GM18507 (cell line): Measurements from ENCODE around the gene MYL7.
"Not testable (repeated sequence)": the region's sequence is repeated elsewhere in the genome, so short reads cannot be mapped to it uniquely, and the experiment has no call there.

Experiments used
- DNase-seq: peaks from one replicate; pipeline ENCODE4 v3.0.0; 2011; ENCODE audit warnings: low read depth; ENCODE audit not compliant: insufficient read length; ENCODE audit errors: extremely low spot score
- FAIRE-seq: peaks from 2 replicates; lab custom pipeline; 2011; peaks lifted over from hg19 to GRCh38; lab: Jason Lieb, UNC

Gene MYL7

GRCh38 chr7:44172803-44173424 lies 31.8 kb upstream of the MYL7 start:
- FAIRE-seq (no peak), DNase-seq (no peak)

DNA sequence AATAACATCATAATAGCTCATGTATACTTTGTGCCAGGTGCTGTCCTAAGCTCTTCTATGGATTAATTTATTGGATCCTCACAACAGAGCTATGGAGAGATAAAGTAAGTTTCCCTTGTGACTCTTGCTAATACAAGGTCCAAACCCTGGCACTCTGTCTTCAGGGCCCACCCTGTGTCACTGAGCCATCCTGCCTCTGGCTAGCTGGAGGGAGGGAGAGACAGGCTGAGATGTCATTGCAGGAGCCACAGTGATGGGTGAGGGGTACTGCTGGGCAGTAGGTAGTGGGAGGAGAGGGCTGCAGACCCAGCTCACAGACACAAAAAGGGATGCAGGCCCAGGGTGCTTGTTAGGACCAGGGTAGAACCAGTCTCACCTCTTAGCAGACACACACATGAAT lies 31.2 kb upstream of the MYL7 start:
- FAIRE-seq (no peak), DNase-seq (no peak)

- not testable (repeated sequence) for DNase-seq, FAIRE-seq
Observed at GRCh38 chr7:44171901-44172300, 30.8 kb upstream of the MYL7 start.

DNA sequence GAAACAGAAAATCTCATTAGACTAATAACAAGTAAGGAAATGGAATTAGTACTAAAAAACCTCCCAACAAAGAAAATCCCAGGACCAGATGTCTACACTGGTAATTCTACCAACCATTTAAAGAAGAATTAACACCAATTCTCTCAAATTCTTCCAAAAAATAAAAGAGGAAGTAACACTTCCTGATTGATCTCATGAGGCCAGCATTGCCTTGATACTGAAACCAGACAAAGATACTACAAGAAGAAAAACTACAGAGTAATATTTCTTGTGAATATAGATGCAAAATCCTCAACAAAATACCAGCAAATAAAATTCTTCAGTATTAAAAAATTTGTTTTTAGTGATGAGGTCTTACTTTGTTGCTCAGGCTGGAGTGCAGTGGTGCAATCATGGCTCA lies 26.8 kb upstream of the MYL7 start:
- DNase-seq = no peak
- peak; percentile 55 for FAIRE-seq

GRCh38 chr7:44163591-44163990 lies 22.5 kb upstream of the MYL7 start:
- DNase-seq (no peak), FAIRE-seq (no peak)

DNA sequence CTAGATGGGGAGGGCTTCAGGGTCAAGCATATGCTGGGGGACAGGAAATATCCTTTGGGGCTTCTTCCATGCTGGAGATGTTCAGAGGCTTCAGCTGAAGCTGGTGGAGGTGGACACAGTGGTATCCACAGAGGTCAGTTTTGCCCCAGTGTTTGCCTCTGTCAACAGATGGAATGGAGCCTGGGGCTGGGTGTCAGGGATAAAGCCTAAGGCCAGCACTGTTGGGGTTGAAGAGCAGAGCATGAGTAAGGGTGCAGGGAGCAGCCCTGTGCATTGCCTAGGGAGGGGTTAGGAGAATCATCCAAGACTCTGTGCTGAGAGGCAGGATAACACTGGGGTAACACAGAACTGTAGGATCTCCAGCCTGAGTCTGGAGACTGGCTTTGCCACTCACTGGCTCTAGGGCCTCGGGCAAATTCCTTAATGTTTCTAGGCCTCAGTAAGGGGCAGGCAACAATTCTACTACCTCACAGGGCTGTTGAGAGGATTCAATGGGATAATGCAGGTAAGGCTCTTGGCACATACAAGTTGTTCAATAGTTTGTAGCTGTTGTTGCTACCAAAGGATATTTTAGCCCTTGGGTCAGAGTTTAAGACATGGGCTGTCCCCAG lies 21.8 kb upstream of the MYL7 start:
- DNase-seq (no peak), FAIRE-seq (no peak)

- no peak for FAIRE-seq
- no peak for DNase-seq
Observed at GRCh38 chr7:44162179-44162578, 21.0 kb upstream of the MYL7 start.

DNA sequence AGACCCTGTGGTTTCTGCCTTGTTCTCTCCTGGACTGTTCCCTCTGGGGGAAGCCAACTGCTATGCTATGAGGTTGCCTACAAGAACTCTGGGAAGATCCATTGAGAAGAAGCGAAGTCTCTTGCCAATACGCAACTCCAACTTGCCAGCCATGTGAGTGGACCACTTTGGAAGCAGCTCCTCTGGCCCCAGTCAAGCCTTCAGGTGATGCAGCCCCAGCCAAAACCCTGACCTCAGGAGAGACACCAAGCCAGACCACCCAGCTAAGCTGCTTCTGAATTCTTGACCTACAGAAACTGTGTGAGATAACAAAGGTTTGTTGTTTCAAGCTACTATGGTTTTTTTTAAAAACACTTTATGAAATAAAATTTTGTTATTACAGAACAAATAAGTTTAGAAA lies 20.2 kb upstream of the MYL7 start:
- FAIRE-seq = no peak

GRCh38 chr7:44159824-44160630 lies 18.9 kb upstream of the MYL7 start:
- DNase-seq (no peak), FAIRE-seq (no peak)

More for the DNA sequence above, 20.2 kb upstream of the MYL7 start:
- no peak for DNase-seq

GRCh38 chr7:44158873-44159631 lies 17.9 kb upstream of the MYL7 start:
- DNase-seq = no peak
- no peak for FAIRE-seq

GRCh38 chr7:44158096-44158872 lies 17.2 kb upstream of the MYL7 start:
- FAIRE-seq (no peak), DNase-seq (no peak)

DNA sequence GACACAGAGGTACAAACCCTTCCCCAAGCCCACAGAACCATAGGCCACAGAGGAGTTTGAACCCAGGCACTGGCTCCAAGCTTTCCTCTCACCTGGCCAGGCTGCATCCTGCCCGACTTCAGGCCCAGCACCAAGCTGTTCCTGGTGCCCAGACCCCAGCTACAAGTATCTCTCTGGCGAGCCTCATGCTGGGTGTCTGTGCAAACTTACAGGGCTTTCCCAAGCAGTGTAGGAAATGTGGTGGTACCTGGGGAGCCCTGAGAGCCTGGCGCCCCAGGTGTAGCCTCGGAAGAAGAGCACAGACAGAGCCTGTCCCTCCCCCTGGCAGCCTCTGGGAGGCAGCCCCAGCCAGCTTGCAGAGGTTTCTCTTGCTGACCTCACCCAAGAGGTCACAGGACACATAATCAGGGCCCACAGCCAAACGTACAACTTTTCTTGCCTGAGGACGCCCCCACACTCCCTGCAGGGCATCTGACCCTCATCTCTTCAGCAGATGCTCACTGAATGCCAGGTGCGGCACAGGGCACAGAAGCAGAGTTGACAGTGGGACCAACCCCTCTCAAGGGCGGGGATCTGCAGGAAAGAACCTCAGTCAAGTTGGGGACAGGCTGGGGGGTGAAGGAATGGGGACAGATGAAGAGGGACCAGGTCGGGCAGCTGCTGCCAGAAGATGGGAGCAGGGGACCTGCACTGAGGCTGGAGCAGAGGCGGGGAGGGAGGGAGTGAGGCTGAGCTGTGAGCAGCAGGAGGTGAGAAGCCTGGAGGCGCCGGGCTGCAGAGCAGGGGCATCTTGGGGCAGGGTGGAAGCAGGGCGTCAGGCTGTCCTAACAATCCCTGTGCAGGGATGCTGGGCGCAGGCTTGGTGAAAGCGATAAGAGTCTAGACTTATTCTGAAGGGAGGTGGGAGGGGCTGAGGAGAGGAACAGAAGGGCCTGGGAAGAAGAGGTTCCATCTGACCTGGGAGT lies 16.3 kb upstream of the MYL7 start:
- DNase-seq (no peak), FAIRE-seq (no peak)

DNA sequence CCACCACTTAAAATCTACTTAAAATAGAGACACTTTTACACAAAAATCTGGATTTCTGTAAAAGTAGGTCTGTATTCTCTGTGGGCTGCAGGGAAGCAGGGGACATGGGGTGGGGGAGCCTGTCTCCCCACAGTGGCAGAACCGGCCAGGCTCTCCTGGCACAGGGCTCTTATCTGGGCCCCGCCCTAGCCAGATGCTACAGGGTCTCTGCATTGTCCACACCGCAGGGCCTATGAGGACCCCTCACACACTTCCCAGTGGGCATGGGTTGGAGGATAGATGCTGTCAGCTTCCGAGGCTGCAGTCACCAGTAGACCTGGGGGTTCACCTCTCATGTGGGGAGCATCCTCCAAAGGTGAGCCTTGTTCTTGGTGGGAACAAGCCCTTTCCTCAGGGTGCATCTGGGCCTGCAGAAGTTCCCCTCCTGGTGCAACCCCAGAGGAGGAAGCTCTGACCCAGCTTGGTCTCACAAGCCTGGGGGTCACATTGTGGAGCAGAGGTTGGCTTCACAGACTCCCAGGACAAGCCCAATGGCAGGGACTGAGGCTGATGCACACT lies 15.4 kb upstream of the MYL7 start:
- DNase-seq = no peak
- FAIRE-seq = no peak

DNA sequence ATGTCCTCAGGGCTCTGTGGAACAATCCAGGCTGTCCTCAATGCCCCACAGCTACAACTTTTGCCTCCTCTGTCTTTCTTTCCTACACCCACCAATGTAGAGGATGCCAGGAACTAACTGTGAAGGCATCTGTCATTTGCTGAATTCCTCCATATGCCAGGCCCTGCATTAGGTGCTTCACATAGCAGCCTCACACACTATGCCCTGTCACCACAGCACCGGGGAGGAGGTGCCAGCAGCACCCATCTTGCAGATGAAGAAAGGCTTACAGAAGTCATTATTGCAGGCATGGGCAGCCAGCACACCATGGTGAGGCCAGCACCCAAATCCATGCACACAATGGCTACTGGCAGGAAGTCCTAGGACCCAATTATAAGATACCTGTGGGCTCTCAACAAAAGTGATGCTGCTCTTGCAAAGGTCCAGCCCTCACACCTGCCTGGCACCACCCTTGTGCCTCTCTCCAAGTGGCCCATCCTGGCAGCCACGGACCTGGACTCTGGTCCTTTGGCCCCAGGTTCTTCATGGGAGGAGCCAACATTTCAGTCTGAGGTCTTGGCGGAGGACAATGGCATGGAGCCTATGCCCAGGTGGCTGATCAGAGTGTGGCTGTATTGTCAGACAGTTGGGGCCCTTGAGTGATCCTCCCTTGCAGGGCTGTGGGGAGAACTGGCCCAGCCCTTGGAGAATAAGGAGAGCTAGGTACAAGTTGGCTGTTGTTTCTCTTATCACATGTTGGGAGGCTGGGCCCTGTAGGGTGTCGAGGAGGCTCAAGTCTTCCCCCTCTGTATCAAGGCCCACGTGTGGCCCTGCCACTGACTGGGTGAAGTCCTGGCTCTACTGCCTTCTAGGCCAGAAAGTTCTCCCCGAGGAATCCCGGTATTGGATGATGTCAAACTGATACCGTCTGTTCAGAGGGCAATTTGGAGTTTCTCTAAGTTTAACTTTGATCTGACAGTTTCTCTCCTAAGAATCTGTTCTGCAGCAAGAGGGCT lies 14.4 kb upstream of the MYL7 start:
- DNase-seq = no peak
- FAIRE-seq = no peak

- FAIRE-seq (no peak), DNase-seq (no peak)
Observed at GRCh38 chr7:44154703-44155102, 13.6 kb upstream of the MYL7 start.

GRCh38 chr7:44153948-44154335 lies 12.8 kb upstream of the MYL7 start:
- FAIRE-seq (no peak), DNase-seq (no peak)
